Measurements from ENCODE around the gene GABRR1.

Gene GABRR1

DNA sequence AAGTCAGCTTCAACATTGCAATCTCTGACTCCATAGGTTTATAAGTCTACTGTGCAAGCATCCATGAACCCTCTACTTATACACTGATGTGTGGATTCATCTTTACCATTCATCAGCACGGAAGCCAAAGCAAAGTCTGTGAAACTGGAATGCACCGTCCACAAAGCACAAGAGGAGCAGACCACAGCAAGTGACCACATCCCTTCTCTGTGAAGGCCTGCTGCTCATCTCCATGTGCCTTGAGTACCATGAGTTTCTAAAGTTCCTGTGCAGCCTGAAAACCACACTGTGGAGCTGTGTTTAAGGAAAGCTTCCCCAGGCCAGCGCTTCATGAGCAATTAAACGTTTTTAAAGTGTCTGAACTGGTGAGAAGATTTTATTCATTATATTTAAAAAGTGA, 20.0 kb downstream of the GABRR1 start:
- no peak overlapping the region for H3K4me3 ChIP-seq (ENCODE audit: low read depth, low read length)
- in situ Hi-C loops (cut with HindIII; ENCODE audit: low sequenced_read_pairs), result no loop called here
- TF ChIP-seq, protein P1, sequence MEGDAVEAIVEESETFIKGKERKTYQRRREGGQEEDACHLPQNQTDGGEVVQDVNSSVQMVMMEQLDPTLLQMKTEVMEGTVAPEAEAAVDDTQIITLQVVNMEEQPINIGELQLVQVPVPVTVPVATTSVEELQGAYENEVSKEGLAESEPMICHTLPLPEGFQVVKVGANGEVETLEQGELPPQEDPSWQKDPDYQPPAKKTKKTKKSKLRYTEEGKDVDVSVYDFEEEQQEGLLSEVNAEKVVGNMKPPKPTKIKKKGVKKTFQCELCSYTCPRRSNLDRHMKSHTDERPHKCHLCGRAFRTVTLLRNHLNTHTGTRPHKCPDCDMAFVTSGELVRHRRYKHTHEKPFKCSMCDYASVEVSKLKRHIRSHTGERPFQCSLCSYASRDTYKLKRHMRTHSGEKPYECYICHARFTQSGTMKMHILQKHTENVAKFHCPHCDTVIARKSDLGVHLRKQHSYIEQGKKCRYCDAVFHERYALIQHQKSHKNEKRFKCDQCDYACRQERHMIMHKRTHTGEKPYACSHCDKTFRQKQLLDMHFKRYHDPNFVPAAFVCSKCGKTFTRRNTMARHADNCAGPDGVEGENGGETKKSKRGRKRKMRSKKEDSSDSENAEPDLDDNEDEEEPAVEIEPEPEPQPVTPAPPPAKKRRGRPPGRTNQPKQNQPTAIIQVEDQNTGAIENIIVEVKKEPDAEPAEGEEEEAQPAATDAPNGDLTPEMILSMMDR (IDR thresholded peaks at IDR 0.05; ENCODE audit: low read depth, low read length), result no peak
- DNase-seq (ENCODE audit: low read depth, low spot score), result no peak

DNA sequence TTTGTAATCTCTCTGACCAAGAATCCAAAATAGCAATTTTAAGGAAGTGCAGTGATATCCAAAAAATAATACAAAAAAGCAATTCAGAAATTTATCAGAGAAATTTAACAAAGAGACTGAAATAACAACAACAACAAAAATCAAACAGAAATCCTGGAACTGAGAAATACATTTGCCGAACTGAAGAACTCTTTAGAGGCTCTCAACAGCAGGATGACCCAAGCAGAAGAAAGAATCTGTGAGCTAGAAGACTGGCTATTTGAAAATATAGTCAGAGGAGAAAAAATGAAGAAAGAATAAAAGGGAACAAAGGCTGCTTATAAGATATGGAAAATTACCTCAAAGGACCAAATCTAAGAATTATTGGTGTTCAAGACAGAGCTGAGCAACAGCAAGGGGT, 22.6 kb downstream of the GABRR1 start:
- no peak overlapping the region for H3K4me3 ChIP-seq (ENCODE audit: low read depth, low read length)
- DNase-seq (ENCODE audit: low read depth, low spot score), result no peak
- TF ChIP-seq, protein P1 (IDR thresholded peaks at IDR 0.05; ENCODE audit: low read depth, low read length), result no peak
- in situ Hi-C loops (cut with HindIII; ENCODE audit: low sequenced_read_pairs), result no loop called here

GRCh38 chr6:89190741-89191140, 26.4 kb downstream of the GABRR1 start:
- in situ Hi-C loops (cut with HindIII; ENCODE audit: low sequenced_read_pairs), result no loop called here
- H3K4me3 ChIP-seq (ENCODE audit: low read depth, low read length), result no peak overlapping the region

DNA sequence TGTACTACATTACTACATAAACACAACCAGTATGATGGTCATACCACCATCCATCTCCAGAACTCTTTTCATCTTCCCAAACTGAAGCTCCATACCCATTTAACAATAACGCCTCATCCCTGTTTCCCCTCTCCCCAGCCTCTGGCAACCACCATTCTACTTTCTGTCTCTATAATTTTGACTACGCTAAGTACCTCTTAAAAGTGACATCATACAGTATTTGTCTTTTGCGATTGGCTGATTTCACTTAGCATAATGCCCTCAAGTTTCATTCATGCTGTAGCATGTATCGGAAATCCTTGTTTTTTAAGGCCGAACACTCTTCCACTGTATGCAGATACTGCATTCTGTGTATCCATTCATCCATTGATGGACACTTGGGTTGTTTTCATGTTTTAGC, 29.7 kb downstream of the GABRR1 start:
- no peak for DNase-seq (ENCODE audit: low read depth, low spot score)
- in situ Hi-C loops (cut with HindIII; ENCODE audit: low sequenced_read_pairs), result no loop called here
- TF ChIP-seq, protein P1 (IDR thresholded peaks at IDR 0.05; ENCODE audit: low read depth, low read length), result no peak
- no peak overlapping the region for H3K4me3 ChIP-seq (ENCODE audit: low read depth, low read length)

More at GRCh38 chr6:89190741-89191140, 26.4 kb downstream of the GABRR1 start:
- TF ChIP-seq, protein P1 (IDR thresholded peaks at IDR 0.05; ENCODE audit: low read depth, low read length), result no peak
- no peak for DNase-seq (ENCODE audit: low read depth, low spot score)

GRCh38 chr6:89186762-89187161, 30.4 kb downstream of the GABRR1 start:
- in situ Hi-C loops (cut with HindIII; ENCODE audit: low sequenced_read_pairs), result no loop called here
- no peak for DNase-seq (ENCODE audit: low read depth, low spot score)
- H3K4me3 ChIP-seq (ENCODE audit: low read depth, low read length), result no peak overlapping the region
- TF ChIP-seq, protein P1 (IDR thresholded peaks at IDR 0.05; ENCODE audit: low read depth, low read length), result no peak

DNA sequence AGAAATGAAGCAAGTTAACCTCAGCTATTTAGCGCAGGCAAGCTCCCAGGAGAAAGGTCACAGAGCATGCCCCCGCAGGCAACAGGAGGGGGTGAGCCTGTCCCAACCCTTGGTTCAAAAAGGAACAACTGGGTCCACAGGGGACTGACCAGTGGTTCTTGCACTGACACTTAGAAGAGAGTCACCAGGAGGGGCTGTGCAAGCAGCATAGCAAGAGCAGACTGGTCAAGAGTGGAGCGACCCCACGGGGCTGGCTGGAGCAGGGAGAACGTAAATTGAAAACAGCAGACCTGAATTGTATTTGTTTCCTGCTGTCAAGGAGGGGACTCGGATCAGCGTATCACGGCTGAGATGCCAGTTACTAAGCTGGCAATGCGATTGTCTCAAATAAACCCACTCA, 32.8 kb downstream of the GABRR1 start:
- in situ Hi-C loops (cut with HindIII; ENCODE audit: low sequenced_read_pairs), result no loop called here
- no peak for DNase-seq (ENCODE audit: low read depth, low spot score)
- no peak overlapping the region for H3K4me3 ChIP-seq (ENCODE audit: low read depth, low read length)
- TF ChIP-seq, protein P1 (IDR thresholded peaks at IDR 0.05; ENCODE audit: low read depth, low read length), result no peak

GRCh38 chr6:89183294-89183693, 33.9 kb downstream of the GABRR1 start:
- H3K4me3 ChIP-seq (ENCODE audit: low read depth, low read length), result no peak overlapping the region
- in situ Hi-C loops (cut with HindIII; ENCODE audit: low sequenced_read_pairs), result no loop called here
- DNase-seq (ENCODE audit: low read depth, low spot score), result no peak
- TF ChIP-seq, protein P1 (IDR thresholded peaks at IDR 0.05; ENCODE audit: low read depth, low read length), result no peak

All from astrocyte of the spinal cord (primary cell).